Forelimb muscle (tissue), 1 donor: Measurements from ENCODE around the gene CTNNA3. TPM values are rescaled to one million over a fixed set of nuclear protein-coding genes. Genes with fewer than 3 reads are reported as not detected.

Source experiments
- DNase-seq: peaks from one replicate; pipeline ENCODE4 v3.0.0-alpha.2; 2013; ENCODE audit warnings: low read depth
- polyA plus RNA-seq: library from polyadenylated mRNA; unstranded; fragments of 120-200 nt; gene quantifications from one replicate; pipeline ENCODE4 v1.2.1, GENCODE V29; 2013; ENCODE audit not compliant: insufficient read length

The CTNNA3 gene
- polyA plus RNA-seq, 1 donor = 12.6 TPM

DNA sequence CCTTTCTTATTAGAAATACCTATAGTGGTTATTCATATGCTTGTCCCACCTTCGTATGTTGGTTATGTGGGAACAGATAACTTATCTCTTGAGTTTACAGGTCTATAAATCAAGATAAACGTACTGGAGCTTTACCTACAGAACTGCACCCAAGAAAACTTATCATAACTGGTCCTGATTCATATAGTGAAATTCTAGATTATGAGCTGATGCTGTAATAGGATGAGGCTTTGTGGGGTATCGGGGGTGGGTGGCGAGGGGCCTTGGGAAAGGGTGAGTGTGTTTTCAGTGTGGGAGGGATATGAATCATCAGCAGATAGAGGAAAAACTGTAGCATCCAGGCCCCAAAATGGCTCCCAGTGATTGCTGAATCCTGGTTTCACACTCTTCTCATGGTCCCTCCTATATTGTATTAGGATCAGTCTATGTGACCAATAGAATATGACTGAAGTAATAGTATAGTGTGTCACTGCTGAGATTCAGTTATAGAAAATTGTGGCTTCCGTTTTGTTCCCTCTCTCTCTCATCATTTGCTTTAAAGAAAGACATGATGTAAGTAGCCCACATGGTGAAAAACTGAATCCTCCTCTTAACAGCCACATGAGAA lies 1476.9 kb downstream of the CTNNA3 start:
- no peak for DNase-seq

- DNase-seq = no peak
Measured at GRCh38 chr10:66218289-66218688, 1477.7 kb downstream of the CTNNA3 start.

DNA sequence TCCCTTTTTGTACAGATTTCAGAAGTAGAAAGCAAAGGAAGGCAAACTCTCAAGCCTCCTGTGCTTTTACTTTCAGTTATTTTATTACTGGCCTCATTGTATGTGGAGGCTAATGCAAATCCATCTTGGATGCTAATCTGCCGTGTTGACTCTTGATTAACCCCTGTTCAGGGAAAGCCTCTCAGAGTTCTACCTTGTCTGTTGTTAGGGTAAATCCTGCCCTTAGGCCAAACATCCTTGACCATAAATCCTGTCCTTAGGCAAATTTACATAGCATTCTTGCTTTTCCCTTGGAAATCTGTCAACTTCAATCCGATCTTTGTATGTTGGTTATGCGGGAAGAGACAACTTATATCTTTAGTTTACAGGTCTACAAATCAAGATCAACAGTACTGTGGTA lies 1480.1 kb downstream of the CTNNA3 start:
- no peak for DNase-seq

DNA sequence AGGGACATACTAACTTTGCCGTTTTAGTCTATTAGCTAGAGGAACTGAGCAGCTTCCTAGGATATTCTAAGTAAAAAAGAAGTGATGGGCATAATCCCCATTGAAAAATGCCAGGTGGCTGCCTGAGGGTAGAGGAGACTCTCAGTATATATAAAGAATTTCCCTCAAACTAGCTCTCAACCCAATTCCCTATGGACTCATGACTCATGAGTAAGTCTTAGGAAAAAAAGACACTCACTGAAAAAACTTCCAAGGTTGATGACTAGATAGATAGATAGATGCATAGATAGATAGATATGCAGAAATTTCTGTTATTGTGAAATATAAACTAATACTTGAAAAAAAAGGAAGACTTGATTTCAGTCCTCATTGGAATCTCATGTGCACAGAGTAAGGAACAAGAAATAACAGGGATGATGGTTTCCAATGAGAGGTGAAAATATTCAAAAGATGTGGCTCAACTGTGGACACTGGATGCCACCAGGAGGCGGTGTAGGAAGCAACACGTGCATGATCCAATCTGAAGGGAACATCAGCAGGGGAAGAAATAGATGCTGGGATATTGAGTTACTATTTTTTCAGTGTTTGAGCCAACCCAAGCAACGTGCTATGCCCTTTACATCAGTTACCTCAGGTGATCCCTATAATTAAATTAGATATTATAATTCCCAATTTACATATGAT lies 1481.1 kb downstream of the CTNNA3 start:
- DNase-seq = no peak

DNA sequence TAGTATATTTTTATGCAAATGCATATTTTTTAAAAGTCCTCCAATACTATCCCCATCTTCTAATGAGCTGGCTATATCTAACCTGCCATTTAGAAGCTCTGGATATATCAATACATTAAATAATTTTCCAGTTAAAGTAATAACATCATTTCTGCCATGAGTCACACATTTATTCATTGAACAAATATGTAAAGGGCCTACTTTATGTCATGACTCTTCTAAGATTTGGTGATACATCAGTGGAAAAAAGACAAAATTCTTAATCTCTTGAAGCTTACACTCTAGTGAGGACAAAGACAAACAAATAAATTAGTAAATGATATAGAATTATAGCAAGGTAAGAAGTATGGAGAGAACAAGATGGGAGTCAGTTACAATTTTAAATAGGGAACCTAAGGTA lies 1487.0 kb downstream of the CTNNA3 start:
- no peak for DNase-seq

- no peak for DNase-seq
Measured at GRCh38 chr10:66204838-66205237, 1491.2 kb downstream of the CTNNA3 start.

GRCh38 chr10:66202101-66202500 lies 1493.9 kb downstream of the CTNNA3 start:
- DNase-seq = no peak

GRCh38 chr10:66192162-66192831 lies 1503.7 kb downstream of the CTNNA3 start:
- no peak for DNase-seq

- no peak for DNase-seq
Measured at GRCh38 chr10:66190413-66190812, 1505.6 kb downstream of the CTNNA3 start.

GRCh38 chr10:66189271-66189670 lies 1506.7 kb downstream of the CTNNA3 start:
- DNase-seq = no peak

DNA sequence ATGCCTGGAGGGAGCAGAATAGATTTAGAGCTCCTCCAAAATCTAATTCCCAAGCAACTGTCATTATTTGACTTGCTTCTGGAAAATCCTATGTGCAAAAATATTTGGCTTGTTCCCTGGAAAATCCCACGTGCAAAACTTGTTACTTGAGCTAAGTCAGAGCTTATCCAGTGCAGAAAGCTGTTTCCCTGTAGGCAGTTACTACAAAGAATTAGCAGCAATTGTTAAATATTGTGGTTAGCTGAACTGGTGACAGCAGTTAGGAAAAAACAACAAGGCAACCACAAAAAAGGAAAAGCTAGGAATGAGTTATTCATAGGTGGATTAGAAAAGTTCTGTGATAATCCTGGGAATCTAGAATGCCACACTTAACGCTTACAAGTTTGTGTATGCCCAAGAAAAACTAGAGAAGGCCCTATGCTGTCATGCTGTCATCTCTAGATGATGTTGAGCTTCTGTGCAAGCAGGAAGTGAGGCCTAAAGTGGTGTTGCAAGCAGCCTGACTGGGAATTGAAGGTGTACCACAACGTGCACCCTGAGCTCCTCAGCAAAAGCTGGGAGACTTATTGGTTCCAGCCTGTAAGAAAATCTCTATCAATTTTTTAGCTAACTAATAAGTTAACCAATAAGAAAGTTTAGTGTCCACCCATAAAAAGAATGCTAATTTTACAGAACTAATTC lies 1508.8 kb downstream of the CTNNA3 start:
- peak; percentile 73 for DNase-seq

DNA sequence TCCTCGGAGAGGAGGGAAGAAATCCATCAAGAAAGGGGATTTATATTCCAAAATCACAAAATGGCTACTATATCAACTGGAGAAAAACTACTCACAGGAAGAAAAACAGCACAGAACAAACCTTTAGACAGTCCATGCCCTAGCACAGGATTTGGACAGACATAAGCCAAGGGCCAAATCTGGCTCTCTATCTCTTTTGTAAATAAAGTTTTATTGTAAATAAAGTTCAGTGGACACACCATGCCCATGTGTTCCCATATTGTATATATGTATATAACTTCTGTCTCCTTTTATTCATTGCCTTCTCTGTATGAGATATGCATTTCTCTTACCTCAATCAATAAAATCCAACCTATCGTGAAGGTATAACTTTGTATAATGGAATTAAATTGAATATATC lies 1513.0 kb downstream of the CTNNA3 start:
- DNase-seq = no peak

DNA sequence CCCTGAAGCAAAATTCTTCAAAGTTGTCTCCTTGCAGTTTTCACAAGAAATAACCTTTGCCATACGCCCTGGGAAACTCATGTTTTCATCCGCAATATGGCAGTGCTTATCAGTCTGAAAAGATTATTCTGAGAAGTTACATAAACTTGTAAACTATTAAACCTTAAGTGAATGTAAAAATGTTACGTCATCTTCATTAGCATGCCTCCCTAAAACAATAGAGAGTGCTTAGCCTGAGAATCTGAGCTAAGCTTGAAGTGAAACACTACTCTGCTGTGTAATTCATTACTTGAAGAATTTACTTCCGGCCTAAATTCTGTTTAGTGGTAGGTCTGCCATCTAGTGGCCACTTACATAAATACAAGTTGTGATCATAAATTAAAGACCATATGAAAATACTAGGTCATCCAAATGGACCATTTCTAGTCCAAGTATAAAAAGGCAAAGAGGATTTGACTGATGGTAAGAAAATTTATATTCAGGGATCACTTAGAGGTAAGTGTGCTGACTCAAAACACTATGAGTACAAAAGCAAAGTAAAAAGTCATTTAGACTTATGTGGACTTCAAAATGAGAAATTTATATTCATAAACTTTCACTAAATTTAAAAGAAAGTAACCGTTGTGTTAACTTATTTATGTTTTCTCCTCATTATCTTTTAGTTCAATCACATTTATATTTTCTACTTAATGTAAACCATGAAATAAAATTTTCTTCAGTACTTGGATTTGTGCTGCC lies 1515.2 kb downstream of the CTNNA3 start:
- no peak for DNase-seq

DNA sequence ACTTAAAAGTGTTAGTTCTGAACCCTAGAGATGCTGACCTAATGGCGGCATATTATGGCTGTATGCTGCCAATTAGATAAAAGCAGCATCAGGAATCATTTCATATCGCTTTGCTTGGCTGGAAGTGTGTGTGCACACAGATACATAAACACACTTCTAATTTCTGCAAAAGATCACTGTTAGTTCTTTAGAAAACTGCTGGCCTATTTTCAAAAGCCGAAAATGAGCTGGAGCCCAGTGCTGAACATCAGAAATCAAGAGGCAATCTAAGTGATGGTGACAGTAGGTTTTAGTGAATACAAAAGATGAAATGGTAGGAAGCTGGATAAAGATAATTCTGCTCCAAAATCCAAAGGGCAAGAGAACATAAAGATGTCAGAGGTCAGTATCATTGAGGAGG lies 1516.0 kb downstream of the CTNNA3 start:
- no peak for DNase-seq

DNA sequence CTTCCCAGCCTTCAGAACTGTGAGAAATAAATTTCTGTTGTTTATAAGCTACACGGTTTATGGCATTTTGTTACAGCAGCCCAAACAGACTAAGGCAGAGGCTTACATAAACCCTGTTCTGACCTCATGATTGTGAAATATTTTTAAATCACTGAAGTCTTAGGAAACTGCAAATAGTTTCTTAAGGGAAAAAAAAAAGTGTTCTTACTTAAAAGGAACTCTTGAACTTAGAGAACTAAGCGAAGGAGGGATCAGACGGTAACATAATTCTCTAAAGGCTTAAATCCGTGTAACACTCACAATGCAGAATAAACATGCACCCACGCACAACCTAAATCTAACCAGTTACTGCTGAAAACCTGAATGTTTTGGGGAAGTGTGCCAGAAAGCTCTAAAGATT lies 1519.2 kb downstream of the CTNNA3 start:
- no peak for DNase-seq

DNA sequence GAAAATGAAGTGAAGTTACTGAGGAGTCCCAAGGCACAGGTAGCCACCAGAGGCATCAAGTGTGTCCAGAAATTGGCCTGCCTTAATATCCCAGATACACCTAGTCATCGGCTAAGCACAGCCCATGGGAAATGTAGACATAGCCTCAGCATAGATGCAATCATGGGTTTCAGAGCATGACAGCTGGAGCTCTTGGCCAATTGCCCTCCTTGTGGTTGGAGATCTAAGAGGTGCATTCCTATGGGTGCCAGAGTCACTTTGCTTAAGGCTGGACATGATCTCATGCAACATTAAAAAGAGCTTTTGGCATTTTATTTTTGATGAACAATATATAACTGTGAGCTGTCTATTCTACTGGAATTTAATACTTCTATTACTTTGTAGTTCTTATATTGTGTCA lies 1528.2 kb downstream of the CTNNA3 start:
- no peak for DNase-seq

DNA sequence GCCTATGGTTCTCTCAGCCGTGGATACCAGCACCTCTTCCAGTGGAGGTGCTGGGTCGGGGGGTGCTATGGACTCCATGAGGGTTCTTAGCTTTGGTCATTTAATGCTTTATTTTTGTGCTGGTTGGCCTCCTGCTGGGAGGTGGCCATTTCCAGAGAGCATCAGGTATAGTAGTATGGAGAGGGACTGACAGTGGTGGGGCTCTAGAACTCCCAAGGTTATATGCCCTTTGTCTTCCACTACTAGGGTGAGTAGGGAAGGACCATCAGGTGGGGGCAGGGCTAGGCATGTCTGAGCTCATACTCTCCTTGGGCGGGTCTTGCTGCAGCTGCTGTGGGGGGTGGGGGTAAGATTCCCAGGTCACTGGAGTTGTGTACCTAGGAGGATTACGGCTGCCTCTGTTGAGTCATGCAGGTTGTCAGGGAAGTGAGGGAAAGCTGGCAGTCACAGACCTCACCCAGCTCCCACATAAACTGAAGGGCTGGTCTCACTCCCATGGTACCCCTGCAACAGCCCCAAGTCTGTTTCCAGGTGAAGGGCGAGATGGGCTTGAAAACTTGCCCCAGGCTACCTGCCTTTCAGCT lies 1533.3 kb downstream of the CTNNA3 start:
- DNase-seq = no peak

DNA sequence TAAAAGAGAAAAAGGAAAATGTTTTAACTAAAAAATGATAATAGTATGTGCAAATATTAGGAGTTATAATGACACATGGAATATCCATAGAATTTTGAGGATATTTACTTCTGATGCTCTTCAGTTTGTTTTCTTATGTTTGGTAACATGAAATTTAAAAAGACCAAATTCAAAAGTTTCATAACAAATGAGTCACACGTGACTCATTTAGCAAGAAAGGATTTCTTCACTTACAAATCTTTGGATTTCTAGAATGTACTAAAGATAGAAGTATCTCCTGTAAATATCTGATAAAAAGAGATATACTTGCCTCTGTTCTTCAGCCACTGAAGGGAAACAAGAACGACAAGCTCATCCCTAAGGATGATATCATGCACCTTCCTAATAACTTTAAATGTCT lies 1544.6 kb downstream of the CTNNA3 start:
- no peak for DNase-seq

GRCh38 chr10:66148312-66148711 lies 1547.7 kb downstream of the CTNNA3 start:
- DNase-seq = no peak

GRCh38 chr10:66144016-66144415 lies 1552.0 kb downstream of the CTNNA3 start:
- peak; percentile 14 for DNase-seq

GRCh38 chr10:66102756-66103155 lies 1593.2 kb downstream of the CTNNA3 start:
- DNase-seq = no peak
